GM12878 (cell line): ENCODE data around the gene KIAA1191. TPM values are rescaled to one million over a fixed set of nuclear protein-coding genes. Genes with fewer than 3 reads are reported as not detected.
A peak's percentile ranks its signal among the peaks of the same experiment; 100 is the strongest.

Experiments used
- CREB1 ChIP-seq: IDR thresholded peaks from 2 replicates; pipeline ENCODE4 v1.6.1; 2012; ENCODE audit warnings: low read depth, mild to moderate bottlenecking, inconsistent platforms
- EGR1 ChIP-seq, 2 experiments: IDR thresholded peaks; 1 replicate in 1 of 2; 2 replicates in 1 of 2; pipeline ENCODE4 v1.6.1; 2011 to 2012; ENCODE audit warnings: low read depth in 2 of 2, low read length in 2 of 2, borderline replicate concordance in 1 of 2, mild to moderate bottlenecking in 1 of 2, moderate library complexity in 1 of 2
- FOS ChIP-seq: IDR thresholded peaks from 3 replicates; pipeline ENCODE4 v1.6.1; 2011; ENCODE audit warnings: borderline replicate concordance; ENCODE audit not compliant: insufficient read length; ENCODE audit errors: extremely low read depth
- HDGF ChIP-seq: fragments of 450-650 bp; IDR thresholded peaks from 2 replicates; pipeline ENCODE4 v1.6.1; 2016; ENCODE audit warnings: antibody characterized with exemption
- IKZF1 ChIP-seq: fragments of 450-650 bp; conservative IDR thresholded peaks from 2 replicates; pipeline ENCODE4 v1.6.1; 2017; ENCODE audit warnings: antibody characterized with exemption, mild to moderate bottlenecking
- IRF5 ChIP-seq: fragments of 450-650 bp; IDR thresholded peaks from 2 replicates; pipeline ENCODE4 v1.6.1; 2017; ENCODE audit warnings: borderline replicate concordance
- LARP7 ChIP-seq: fragments of 450-650 bp; IDR thresholded peaks from 2 replicates; pipeline ENCODE4 v1.6.1; 2017; ENCODE audit warnings: mild to moderate bottlenecking
- NR2C1 ChIP-seq: fragments of 450-650 bp; IDR thresholded peaks from 2 replicates; pipeline ENCODE4 v1.6.1; 2017; ENCODE audit warnings: antibody characterized with exemption, mild to moderate bottlenecking, moderate library complexity
- PAX5 ChIP-seq: IDR thresholded peaks from 2 replicates; pipeline ENCODE4 v1.6.1; 2011; ENCODE audit warnings: low read depth, low read length, borderline replicate concordance
- RELB ChIP-seq: fragments of 450-650 bp; IDR thresholded peaks from 2 replicates; pipeline ENCODE4 v1.6.1; 2017; ENCODE audit warnings: low read depth, mild to moderate bottlenecking, moderate library complexity
- RFX5 ChIP-seq: IDR thresholded peaks from 2 replicates; pipeline ENCODE4 v1.6.1; 2011; ENCODE audit warnings: low read depth, low read length, improper control_type of control experiment
- SMARCA5 ChIP-seq: fragments of 450-650 bp; IDR thresholded peaks from 2 replicates; pipeline ENCODE4 v1.6.1; 2017; ENCODE audit warnings: mild to moderate bottlenecking
- SRF ChIP-seq, 2 experiments: IDR thresholded peaks; 2 replicates each; pipeline ENCODE4 v1.6.1; 2011; ENCODE audit warnings: low read depth in 2 of 2, low read length in 2 of 2, mild to moderate bottlenecking in 1 of 2, moderate library complexity in 1 of 2
- ZNF207 ChIP-seq: fragments of 450-650 bp; IDR thresholded peaks from 2 replicates; pipeline ENCODE4 v1.6.1; 2014; ENCODE audit warnings: antibody characterized with exemption, mild to moderate bottlenecking, borderline replicate concordance
- ZNF217 ChIP-seq: fragments of 450-650 bp; IDR thresholded peaks from 2 replicates; pipeline ENCODE4 v1.6.1; 2017; ENCODE audit warnings: antibody characterized with exemption, mild to moderate bottlenecking
- ZZZ3 ChIP-seq: IDR thresholded peaks from 2 replicates; pipeline ENCODE4 v1.6.1; 2011; ENCODE audit warnings: low read depth; ENCODE audit not compliant: control insufficient read depth, insufficient read length
- polyA plus RNA-seq, 11 experiments: library from polyadenylated mRNA; depleted of rRNA in 4 of 11; unstranded in 6 of 11; stranded (reverse) in 5 of 11; fragments of >200 nt; fragmentation: Nextera tagmentation in 4 of 11; fragmentation: Illumina TruSeq in 1 of 11; extraction: Ambion mirVana in 4 of 11; extraction: Trizol in 1 of 11; gene quantifications; 1 replicate in 1 of 11; 2 replicates in 10 of 11; pipeline versions ENCODE4 v1.2.1 to v1.2.3, GENCODE V29; 2011 to 2016; ENCODE audit warnings: inconsistent platforms in 2 of 11, missing spikeins in 2 of 11, low read depth in 1 of 11
- total RNA-seq, 4 experiments: library from RNA; depleted of rRNA in 3 of 4; stranded (reverse); fragments of >200 nt in 3 of 4; fragmentation: Illumina TruSeq in 1 of 4; extraction: Trizol in 1 of 4; gene quantifications; 2 replicates each; pipeline versions ENCODE4 v1.2.1 to v1.2.3, GENCODE V29; 2013 to 2021
- TF ChIP-seq, protein P1 (sequence below): fragments of 450-650 bp; conservative IDR thresholded peaks from 2 replicates; pipeline ENCODE4 v1.6.1; 2017; ENCODE audit warnings: mild to moderate bottlenecking, moderate library complexity
- TF ChIP-seq, protein P2 (sequence below): fragments of 150-350 bp; IDR thresholded peaks from 2 replicates; pipeline ENCODE4 v1.6.1; 2016; ENCODE audit warnings: low read depth, low read length
- TF ChIP-seq, protein P3 (sequence below): fragments of 450-650 bp; IDR thresholded peaks from 2 replicates; pipeline ENCODE4 v1.6.1; 2017; ENCODE audit warnings: mild to moderate bottlenecking

KIAA1191 gene
- total and polyA plus RNA-seq, 10 of the 15 experiments (the other 5 are each of a cell fraction or from before 2014, with no cell fraction given), result 14.9 to 58.2 (median 31.8) TPM

GRCh38 chr5:176365351-176366231, 4.0 kb upstream of the KIAA1191 start, which contains the start of gene ARL10 (continued):
- TF ChIP-seq, protein P1, sequence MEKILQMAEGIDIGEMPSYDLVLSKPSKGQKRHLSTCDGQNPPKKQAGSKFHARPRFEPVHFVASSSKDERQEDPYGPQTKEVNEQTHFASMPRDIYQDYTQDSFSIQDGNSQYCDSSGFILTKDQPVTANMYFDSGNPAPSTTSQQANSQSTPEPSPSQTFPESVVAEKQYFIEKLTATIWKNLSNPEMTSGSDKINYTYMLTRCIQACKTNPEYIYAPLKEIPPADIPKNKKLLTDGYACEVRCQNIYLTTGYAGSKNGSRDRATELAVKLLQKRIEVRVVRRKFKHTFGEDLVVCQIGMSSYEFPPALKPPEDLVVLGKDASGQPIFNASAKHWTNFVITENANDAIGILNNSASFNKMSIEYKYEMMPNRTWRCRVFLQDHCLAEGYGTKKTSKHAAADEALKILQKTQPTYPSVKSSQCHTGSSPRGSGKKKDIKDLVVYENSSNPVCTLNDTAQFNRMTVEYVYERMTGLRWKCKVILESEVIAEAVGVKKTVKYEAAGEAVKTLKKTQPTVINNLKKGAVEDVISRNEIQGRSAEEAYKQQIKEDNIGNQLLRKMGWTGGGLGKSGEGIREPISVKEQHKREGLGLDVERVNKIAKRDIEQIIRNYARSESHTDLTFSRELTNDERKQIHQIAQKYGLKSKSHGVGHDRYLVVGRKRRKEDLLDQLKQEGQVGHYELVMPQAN, result peak; percentile 72; the same call in 1 of the 2 replicates
- TF ChIP-seq, protein P2, sequence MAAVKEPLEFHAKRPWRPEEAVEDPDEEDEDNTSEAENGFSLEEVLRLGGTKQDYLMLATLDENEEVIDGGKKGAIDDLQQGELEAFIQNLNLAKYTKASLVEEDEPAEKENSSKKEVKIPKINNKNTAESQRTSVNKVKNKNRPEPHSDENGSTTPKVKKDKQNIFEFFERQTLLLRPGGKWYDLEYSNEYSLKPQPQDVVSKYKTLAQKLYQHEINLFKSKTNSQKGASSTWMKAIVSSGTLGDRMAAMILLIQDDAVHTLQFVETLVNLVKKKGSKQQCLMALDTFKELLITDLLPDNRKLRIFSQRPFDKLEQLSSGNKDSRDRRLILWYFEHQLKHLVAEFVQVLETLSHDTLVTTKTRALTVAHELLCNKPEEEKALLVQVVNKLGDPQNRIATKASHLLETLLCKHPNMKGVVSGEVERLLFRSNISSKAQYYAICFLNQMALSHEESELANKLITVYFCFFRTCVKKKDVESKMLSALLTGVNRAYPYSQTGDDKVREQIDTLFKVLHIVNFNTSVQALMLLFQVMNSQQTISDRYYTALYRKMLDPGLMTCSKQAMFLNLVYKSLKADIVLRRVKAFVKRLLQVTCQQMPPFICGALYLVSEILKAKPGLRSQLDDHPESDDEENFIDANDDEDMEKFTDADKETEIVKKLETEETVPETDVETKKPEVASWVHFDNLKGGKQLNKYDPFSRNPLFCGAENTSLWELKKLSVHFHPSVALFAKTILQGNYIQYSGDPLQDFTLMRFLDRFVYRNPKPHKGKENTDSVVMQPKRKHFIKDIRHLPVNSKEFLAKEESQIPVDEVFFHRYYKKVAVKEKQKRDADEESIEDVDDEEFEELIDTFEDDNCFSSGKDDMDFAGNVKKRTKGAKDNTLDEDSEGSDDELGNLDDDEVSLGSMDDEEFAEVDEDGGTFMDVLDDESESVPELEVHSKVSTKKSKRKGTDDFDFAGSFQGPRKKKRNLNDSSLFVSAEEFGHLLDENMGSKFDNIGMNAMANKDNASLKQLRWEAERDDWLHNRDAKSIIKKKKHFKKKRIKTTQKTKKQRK, result no peak
- TF ChIP-seq LARP7 (peak; percentile 83), NR2C1 (peak; percentile 50), IRF5 (no peak), PAX5 (peak; percentile 53; the same call in 1 of the 2 replicates), RELB (no peak), FOS (no peak), SRF (IDR thresholded peaks at IDR 0.05; ENCODE audit: low read depth in 2 of 2, low read length in 2 of 2) (0 out of 4 replicates have a peak, but pooled peaks of 1 of the 2 experiments have one; percentile 28), EGR1 (IDR thresholded peaks at IDR 0.05; ENCODE audit: borderline replicate concordance in 1 of 2, low read depth in 2 of 2, low read length in 2 of 2) (peak in 1 of 2 experiments; percentile 88; a peak in 2 of 3 replicates), SMARCA5 (0 out of 2 replicates have a peak, but pooled peaks have one; percentile 64), HDGF (no peak), ZZZ3 (no peak), RFX5 (no peak), IKZF1 (peak; percentile 85), ZNF207 (no peak), CREB1 (peak; percentile 45; the same call in 1 of the 2 replicates), ZNF217 (no peak)
- TF ChIP-seq, protein P3, sequence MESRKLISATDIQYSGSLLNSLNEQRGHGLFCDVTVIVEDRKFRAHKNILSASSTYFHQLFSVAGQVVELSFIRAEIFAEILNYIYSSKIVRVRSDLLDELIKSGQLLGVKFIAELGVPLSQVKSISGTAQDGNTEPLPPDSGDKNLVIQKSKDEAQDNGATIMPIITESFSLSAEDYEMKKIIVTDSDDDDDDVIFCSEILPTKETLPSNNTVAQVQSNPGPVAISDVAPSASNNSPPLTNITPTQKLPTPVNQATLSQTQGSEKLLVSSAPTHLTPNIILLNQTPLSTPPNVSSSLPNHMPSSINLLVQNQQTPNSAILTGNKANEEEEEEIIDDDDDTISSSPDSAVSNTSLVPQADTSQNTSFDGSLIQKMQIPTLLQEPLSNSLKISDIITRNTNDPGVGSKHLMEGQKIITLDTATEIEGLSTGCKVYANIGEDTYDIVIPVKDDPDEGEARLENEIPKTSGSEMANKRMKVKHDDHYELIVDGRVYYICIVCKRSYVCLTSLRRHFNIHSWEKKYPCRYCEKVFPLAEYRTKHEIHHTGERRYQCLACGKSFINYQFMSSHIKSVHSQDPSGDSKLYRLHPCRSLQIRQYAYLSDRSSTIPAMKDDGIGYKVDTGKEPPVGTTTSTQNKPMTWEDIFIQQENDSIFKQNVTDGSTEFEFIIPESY, result no peak
